GM19455 (cell line): ENCODE measurements around the gene DPF3.

Experiments used
- ATAC-seq: cut with Tn5 transposase; IDR thresholded peaks from one replicate; pipeline ENCODE4 v1.9.1; 2021; ENCODE audit not compliant: unreplicated experiment

Gene DPF3

GRCh38 chr14:72801381-72801812 is 92.5 kb downstream of the DPF3 start:
- ATAC-seq = no peak

- no peak for ATAC-seq
Observed at GRCh38 chr14:72800848-72801370, 93.0 kb downstream of the DPF3 start.

- ATAC-seq = no peak
Observed at GRCh38 chr14:72800296-72800695, 93.6 kb downstream of the DPF3 start.

- ATAC-seq = no peak
Observed at GRCh38 chr14:72796935-72797334, 97.0 kb downstream of the DPF3 start.

GRCh38 chr14:72793156-72793939 is 100.6 kb downstream of the DPF3 start:
- ATAC-seq = no peak

- no peak for ATAC-seq
Observed at GRCh38 chr14:72792051-72792788, 101.7 kb downstream of the DPF3 start.

GRCh38 chr14:72790887-72791566 is 102.9 kb downstream of the DPF3 start:
- ATAC-seq = no peak

- ATAC-seq = no peak
Observed at GRCh38 chr14:72788972-72789728, 104.8 kb downstream of the DPF3 start.

- ATAC-seq = no peak
Observed at GRCh38 chr14:72788255-72788654, 105.6 kb downstream of the DPF3 start.

GRCh38 chr14:72787841-72788240 is 106.1 kb downstream of the DPF3 start:
- no peak for ATAC-seq

- no peak for ATAC-seq
Observed at GRCh38 chr14:72786378-72787350, 107.2 kb downstream of the DPF3 start.

GRCh38 chr14:72783741-72784140 is 110.2 kb downstream of the DPF3 start:
- ATAC-seq = no peak

- no peak for ATAC-seq
Observed at GRCh38 chr14:72782817-72783216, 111.1 kb downstream of the DPF3 start.

GRCh38 chr14:72781561-72782508 is 112.1 kb downstream of the DPF3 start:
- no peak for ATAC-seq

GRCh38 chr14:72780751-72781150 is 113.2 kb downstream of the DPF3 start:
- no peak for ATAC-seq

- no peak for ATAC-seq
Observed at GRCh38 chr14:72779679-72780078, 114.2 kb downstream of the DPF3 start.

GRCh38 chr14:72777636-72778035 is 116.3 kb downstream of the DPF3 start:
- no peak for ATAC-seq

GRCh38 chr14:72776701-72777261 is 117.1 kb downstream of the DPF3 start:
- no peak for ATAC-seq
